Upper lobe of left lung (tissue), 4 donors: ENCODE results near the gene PFN3.
A peak's percentile ranks its signal among the peaks of the same experiment; 100 is the strongest.

Source experiments
- EP300 ChIP-seq, 4 donors: sonication (generic); formaldehyde crosslinking; IDR thresholded peaks; one replicate each; pipeline ENCODE4 v1.5.1; 2017; ENCODE audit warnings: antibody characterized with exemption in 4 of 4, control low read depth in 2 of 4
- TF ChIP-seq, protein P1 (sequence below), 6 experiments: fragments of 450-650 bp in 4 of 6; fragments of 200-600 bp in 2 of 6; sonication (generic) in 2 of 6; IDR thresholded peaks; one replicate each; pipeline ENCODE4 v1.5.1; 2016 to 2019; ENCODE audit warnings: antibody characterized with exemption in 6 of 6

DNA sequence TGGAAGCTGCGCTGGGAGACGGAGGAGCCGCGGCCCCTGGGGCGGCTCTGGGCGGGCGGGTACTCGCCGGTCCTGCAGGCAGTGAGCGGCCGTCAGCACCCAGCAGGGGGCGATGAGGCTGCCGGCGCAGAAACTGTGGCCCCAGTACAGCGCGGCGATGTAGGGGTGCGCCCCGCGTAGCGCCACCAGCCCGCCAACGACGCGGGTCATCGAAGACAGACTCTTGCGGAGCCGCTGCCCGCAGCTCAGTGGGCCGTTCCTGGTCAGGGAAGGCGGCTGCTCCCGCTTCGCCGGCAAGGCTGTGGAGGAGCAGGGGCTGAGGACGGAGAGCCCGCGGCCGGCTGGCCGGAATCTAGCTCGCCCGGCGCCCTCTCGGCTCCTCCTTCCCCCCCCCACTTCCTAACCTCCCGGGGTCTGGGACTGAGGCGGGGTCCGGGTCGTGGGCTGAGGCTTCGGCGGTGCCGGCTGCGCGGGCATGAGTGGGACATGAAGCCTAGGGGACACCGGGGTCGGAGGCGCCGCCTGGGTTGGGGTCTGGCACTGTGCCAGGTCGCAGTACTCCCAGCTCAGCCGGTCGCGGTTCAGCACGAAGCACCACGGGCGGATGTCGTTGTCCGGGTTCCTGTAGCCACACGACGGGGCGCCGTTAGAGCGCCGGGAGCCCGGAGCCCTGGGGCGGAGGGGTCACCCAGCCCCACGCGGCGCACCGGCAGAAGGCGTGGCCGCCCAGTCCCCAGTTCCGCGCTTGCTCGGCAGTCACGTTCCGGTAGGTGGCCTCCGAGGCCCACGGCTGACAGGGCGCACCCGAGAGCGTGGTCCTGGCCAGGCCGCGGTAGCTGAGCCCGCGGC is 3.6 kb upstream of the PFN3 start:
- TF ChIP-seq, protein P1, sequence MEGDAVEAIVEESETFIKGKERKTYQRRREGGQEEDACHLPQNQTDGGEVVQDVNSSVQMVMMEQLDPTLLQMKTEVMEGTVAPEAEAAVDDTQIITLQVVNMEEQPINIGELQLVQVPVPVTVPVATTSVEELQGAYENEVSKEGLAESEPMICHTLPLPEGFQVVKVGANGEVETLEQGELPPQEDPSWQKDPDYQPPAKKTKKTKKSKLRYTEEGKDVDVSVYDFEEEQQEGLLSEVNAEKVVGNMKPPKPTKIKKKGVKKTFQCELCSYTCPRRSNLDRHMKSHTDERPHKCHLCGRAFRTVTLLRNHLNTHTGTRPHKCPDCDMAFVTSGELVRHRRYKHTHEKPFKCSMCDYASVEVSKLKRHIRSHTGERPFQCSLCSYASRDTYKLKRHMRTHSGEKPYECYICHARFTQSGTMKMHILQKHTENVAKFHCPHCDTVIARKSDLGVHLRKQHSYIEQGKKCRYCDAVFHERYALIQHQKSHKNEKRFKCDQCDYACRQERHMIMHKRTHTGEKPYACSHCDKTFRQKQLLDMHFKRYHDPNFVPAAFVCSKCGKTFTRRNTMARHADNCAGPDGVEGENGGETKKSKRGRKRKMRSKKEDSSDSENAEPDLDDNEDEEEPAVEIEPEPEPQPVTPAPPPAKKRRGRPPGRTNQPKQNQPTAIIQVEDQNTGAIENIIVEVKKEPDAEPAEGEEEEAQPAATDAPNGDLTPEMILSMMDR (IDR thresholded peaks at IDR 0.05), result peak; percentile 53 to 96 (median 92)
- no peak for TF ChIP-seq EP300 (IDR thresholded peaks at IDR 0.05)
